Left cardiac atrium (tissue), 4 donors: ENCODE data around the gene GRIN3A. TPM values are rescaled to one million over a fixed set of nuclear protein-coding genes. Genes with fewer than 3 reads are reported as not detected.
"Not testable (repeated sequence)": the region's sequence is repeated elsewhere in the genome, so short reads cannot be mapped to it uniquely, and the experiment has no call there.

Experiments
- ATAC-seq, 2 donors: fragments of 200-7000 bp; cut with Tn5 transposase; one replicate each; pipeline ENCODE4 v1.9.1; 2020; ENCODE audit warnings: mild to moderate bottlenecking in 2 of 2, moderate library complexity in 2 of 2
- DNase-seq: peaks from one replicate; pipeline ENCODE4 v3.0.0-alpha.2; 2020
- intact Hi-C, 2 donors: fragments of 100-400 bp; cut with DNase I; formaldehyde crosslinking; loops; one replicate each; pipeline versions ENCODE4 v1.14.1 to v1.15.1; 2022 to 2023
- long read RNA-seq: library from polyadenylated mRNA; unstranded; transcript quantifications from one replicate; pipeline ENCODE4 v2.0.0, GENCODE V29; 2021
- total RNA-seq, 2 donors: library from RNA; stranded (reverse); fragmentation: NEBNext Ultra II Directional; extraction: Animal tissue kit (Norgen Biotek cat#: 25700); gene quantifications; one replicate each; pipeline ENCODE4 v1.2.1, GENCODE V29; 2021
- donor health status: DM: no; HTN: yes; CAD: no.
- donor health status: DM: no; HTN: yes; CAD: no; lungs with severe emphysema.
- donor health status: DM: yes; HTN: yes; CAD: no.
- donor health status: Dilated cardiomyopathy.

Gene GRIN3A
- total RNA-seq, result under 1 TPM in 1 of 2 donors, not detected in 1; 0.59 TPM
- long read RNA-seq, result 0 reads

- DNase-seq (peak; percentile 23), ATAC-seq (peak; percentile 79 to 88)
- intact Hi-C loops, result no loop called here
These were observed at the start of gene GRIN3A for GRCh38 chr9:101738566-101739183. Gene GRIN3A, minus strand, starts transcription at chr9:101738647. Its CDS starts 668 bp downstream, at chr9:101737979.

GRCh38 chr9:101787891-101788290 lies 49.4 kb upstream of the GRIN3A start:
- intact Hi-C loops, result no loop called here
- no peak for DNase-seq
- ATAC-seq, result no peak

- intact Hi-C loops, result no loop called here
- no peak for ATAC-seq
- no peak for DNase-seq
These were observed 39.9 kb upstream of the GRIN3A start for GRCh38 chr9:101778332-101778731.

- no peak for DNase-seq
- ATAC-seq, result no peak
- intact Hi-C loops, result no loop called here
These were observed 26.0 kb upstream of the GRIN3A start for GRCh38 chr9:101764472-101764871.

GRCh38 chr9:101758304-101758930 lies 20.0 kb upstream of the GRIN3A start:
- DNase-seq (no peak), ATAC-seq (peak in 1 of 2 donors; percentile 79)
- intact Hi-C loops, result no loop called here

- ATAC-seq (no peak), DNase-seq (no peak)
- intact Hi-C loops, result no loop called here
These were observed 15.3 kb upstream of the GRIN3A start for GRCh38 chr9:101753716-101754115.

GRCh38 chr9:101751895-101752294 lies 13.4 kb upstream of the GRIN3A start:
- ATAC-seq (no peak), DNase-seq (no peak)
- intact Hi-C loops, result no loop called here

GRCh38 chr9:101739311-101739710 lies 864 bp upstream of the GRIN3A start:
- DNase-seq (no peak), ATAC-seq (no peak)
- intact Hi-C loops, result no loop called here

- DNase-seq (peak; percentile 14), ATAC-seq (peak; percentile 61 to 64)
- intact Hi-C loops, result no loop called here
These were observed 512 bp downstream of the GRIN3A start for GRCh38 chr9:101737705-101738565.

- ATAC-seq (no peak), DNase-seq (no peak)
- intact Hi-C loops, result no loop called here
These were observed 1.2 kb downstream of the GRIN3A start for GRCh38 chr9:101737165-101737704.

GRCh38 chr9:101736717-101737116 lies 1.7 kb downstream of the GRIN3A start:
- peak; percentile 29 for DNase-seq
- intact Hi-C loops, result no loop called here

GRCh38 chr9:101731429-101731828 lies 7.0 kb downstream of the GRIN3A start:
- no peak for DNase-seq
- no peak for ATAC-seq
- intact Hi-C loops, result no loop called here

More at GRCh38 chr9:101736717-101737116, 1.7 kb downstream of the GRIN3A start:
- no peak for ATAC-seq

- ATAC-seq (no peak), DNase-seq (no peak)
- intact Hi-C loops, result loop anchor here in 1 of 2 donors (5.0 kb wide), 1 partner anchor 126 kb away; no protein-coding TSS in a partner anchor
These were observed 10.6 kb downstream of the GRIN3A start for GRCh38 chr9:101727612-101728524.

- intact Hi-C loops, ATAC-seq, DNase-seq: not testable (repeated sequence)
These were observed 14.2 kb downstream of the GRIN3A start for GRCh38 chr9:101724271-101724670.

GRCh38 chr9:101718192-101718591 lies 20.3 kb downstream of the GRIN3A start:
- ATAC-seq, result no peak
- intact Hi-C loops, result no loop called here
- no peak for DNase-seq

GRCh38 chr9:101716629-101717028 lies 21.8 kb downstream of the GRIN3A start:
- ATAC-seq (peak; percentile 59 to 81), DNase-seq (no peak)
- intact Hi-C loops, result no loop called here

GRCh38 chr9:101711330-101711941 lies 27.0 kb downstream of the GRIN3A start:
- no peak for ATAC-seq
- no peak for DNase-seq
- intact Hi-C loops, result no loop called here

- DNase-seq, result no peak
- intact Hi-C loops, result no loop called here
- ATAC-seq, result no peak
These were observed 29.6 kb downstream of the GRIN3A start for GRCh38 chr9:101708855-101709254.
